RWPE1 (cell line): ENCODE data around the gene KPNA6.

ENCODE experiments used
- CTCF ChIA-PET: fragments of 350-600 bp; sonication (Branson Sonifier 250); formaldehyde crosslinking; extraction: SDS; loops from one replicate; lab custom pipeline; 2021; lab: Yijun Ruan, JAX
- POLR2A ChIA-PET: fragments of 400-600 bp; formaldehyde crosslinking; extraction: SDS; loops from one replicate; lab custom pipeline; 2020; ENCODE audit warnings: antibody characterized with exemption; ENCODE audit not compliant: low non-redundant PET; lab: Yijun Ruan, JAX
- DNase-seq: peaks from one replicate; pipeline ENCODE4 v3.0.0; 2012; ENCODE audit warnings: low spot score
- H3K27ac ChIP-seq: fragments of 450-650 bp; 2 replicates; pipeline ENCODE4 v1.5.1; 2017
- TF ChIP-seq, protein P1 (sequence below): fragments of 450-650 bp; conservative IDR thresholded peaks from 2 replicates; pipeline ENCODE4 v1.5.1; 2017; ENCODE audit warnings: low read depth, mild to moderate bottlenecking

KPNA6 gene

DNA sequence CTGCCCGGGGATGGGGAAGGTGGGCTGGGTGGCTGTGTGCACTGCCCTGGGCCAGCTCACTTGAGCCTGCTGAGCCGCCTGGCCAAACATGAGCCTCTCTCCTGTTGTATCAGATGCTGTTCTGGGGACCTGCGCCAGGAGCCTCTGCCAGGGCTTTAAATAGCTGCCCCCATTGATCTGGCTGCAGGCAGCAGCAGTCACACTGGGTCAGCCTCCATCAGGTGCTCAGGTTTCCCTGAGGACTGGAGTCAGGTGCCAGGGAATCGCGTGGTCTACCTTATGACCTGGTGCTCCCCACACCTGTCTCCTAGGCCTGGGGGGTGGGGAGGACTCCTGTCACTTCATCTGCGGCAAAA lies 91.8 kb downstream of the KPNA6 start:
- TF ChIP-seq, protein P1, sequence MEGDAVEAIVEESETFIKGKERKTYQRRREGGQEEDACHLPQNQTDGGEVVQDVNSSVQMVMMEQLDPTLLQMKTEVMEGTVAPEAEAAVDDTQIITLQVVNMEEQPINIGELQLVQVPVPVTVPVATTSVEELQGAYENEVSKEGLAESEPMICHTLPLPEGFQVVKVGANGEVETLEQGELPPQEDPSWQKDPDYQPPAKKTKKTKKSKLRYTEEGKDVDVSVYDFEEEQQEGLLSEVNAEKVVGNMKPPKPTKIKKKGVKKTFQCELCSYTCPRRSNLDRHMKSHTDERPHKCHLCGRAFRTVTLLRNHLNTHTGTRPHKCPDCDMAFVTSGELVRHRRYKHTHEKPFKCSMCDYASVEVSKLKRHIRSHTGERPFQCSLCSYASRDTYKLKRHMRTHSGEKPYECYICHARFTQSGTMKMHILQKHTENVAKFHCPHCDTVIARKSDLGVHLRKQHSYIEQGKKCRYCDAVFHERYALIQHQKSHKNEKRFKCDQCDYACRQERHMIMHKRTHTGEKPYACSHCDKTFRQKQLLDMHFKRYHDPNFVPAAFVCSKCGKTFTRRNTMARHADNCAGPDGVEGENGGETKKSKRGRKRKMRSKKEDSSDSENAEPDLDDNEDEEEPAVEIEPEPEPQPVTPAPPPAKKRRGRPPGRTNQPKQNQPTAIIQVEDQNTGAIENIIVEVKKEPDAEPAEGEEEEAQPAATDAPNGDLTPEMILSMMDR: no peak
- POLR2A ChIA-PET: no interaction called here
- CTCF ChIA-PET: interaction anchor here (0.7 kb wide), 1 partner anchor 417 kb away, joined by 4 read pairs; no protein-coding TSS in a partner anchor
- no peak for DNase-seq
- H3K27ac ChIP-seq: peak overlapping the region; percentile 71

DNA sequence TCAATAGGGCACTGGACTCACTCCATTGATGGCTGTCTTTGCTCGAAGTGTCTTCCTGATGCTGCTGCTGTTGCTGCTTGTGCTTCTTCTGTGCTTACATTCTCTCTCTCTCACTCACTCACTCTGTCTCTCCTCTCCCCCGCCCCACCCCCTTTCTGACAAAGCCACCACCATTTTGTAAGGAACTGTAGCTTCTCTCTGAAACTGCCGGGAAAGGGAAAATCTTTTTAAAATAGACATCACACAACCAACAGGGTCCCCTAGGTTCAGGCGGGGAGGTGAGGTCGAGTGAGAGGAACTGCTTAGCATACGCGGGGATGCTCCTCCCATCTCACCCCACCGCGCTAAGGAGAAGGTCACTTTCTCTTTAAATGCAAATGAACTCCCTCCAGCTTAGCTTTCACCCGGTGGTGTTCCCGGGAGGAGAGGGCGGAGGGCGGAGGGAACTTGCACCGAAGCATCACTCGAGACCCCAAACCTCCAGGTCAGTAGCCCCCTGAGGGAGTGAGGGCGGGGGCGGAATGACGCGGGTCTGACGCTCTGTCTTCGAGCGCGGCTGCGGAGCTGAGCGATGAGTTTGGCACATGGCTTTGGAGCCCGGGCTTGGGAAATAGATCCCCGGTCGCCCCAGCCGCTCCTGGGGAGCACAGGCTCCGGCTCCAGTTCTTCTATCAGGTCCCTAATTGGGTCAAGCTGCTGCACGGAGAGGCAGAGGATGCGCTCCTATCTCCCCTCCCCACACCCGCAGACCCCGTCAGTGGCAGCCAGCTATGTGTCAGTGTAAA lies 92.6 kb downstream of the KPNA6 start, which contains the start of gene CCDC28B:
Gene CCDC28B, plus strand, starts transcription at position 370 of the 785 bp plus-strand sequence. CDS start 1,341 bp downstream, outside the sequence.
- ChIA-PET CTCF (no interaction called here), POLR2A (interaction anchor here (0.6 to 0.7 kb wide), 2 partner anchors 10 to 15 kb away, joined by 3 to 5 read pairs; no protein-coding TSS in a partner anchor)
- TF ChIP-seq, protein P1: no peak
- peak within 1 kb of the TSS; percentile 71 for H3K27ac ChIP-seq
- DNase-seq: peak; percentile 54

DNA sequence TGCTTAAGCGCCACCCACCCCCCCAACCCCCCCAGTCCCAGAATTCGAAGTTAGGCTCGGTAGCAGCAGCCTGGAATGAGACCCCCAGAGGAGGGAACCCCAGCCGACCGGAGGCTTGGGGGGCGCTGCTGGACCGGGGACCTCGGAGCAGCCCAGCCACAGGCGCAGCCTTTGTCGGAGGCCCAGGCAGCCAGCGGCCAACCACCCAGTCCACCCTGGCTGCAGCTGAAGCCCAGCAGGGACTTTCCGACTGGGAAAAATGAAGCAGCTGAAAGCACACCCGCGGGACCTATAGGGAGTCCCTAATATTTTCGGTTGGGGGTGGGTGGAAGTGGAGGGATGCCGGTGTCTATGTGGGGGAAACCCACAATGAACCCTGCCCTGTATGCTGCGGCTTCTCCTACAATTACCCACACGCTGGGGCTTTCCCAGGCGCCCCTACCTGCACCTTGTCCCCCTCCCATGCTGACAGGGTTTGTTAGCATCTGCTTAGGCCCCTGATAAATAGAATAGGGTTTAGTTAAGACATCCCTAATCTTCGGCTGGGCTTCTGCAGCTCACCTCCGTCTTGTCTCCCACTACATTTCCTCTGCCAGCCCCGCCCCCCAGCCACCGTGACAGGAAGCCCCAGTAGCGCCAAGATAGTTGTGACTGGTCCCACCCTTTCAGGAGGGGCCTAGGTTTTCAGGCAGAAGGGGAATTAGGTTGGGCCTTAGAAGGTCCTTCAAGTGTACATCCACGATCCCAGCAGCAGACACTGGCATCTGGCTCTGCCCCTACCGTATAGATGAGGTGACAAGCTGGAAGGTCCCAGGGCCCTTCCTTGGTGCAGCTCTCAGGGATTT lies 93.4 kb downstream of the KPNA6 start:
- TF ChIP-seq, protein P1: no peak
- H3K27ac ChIP-seq: peak overlapping the region; percentile 71
- ChIA-PET CTCF (interaction anchor here (1.2 kb wide), 1 partner anchor 14 kb away, joined by 5 read pairs; no protein-coding TSS in a partner anchor), POLR2A (interaction anchor here (0.7 kb wide), 1 partner anchor 14 kb away, joined by 3 read pairs; no protein-coding TSS in a partner anchor)
- no peak for DNase-seq

DNA sequence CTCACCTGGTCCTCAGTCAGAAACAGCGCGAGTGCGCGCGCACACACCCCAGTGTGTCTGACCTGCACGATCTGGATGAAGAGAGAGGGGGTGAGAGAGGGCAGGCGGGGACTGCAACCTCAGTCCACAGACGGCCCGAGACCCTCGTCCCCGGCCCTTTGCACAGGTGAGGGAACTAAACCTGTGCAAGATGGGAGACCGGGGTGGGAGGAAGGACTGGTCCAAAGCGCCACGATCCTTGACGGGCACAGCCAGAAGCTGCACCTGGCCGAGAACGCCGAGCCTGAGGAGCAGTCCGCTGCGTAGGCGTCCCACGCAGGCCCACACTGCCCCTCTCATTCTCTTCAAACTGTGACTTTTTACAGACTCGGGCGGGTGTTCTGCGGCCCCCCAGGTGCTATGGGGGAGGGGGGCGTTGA lies 97.1 kb downstream of the KPNA6 start:
- POLR2A ChIA-PET: interaction anchor here (0.7 kb wide), 1 partner anchor 25 kb away, joined by 5 read pairs; the partner anchor contains the start of gene TXLNA
- TF ChIP-seq, protein P1: no peak
- no peak for DNase-seq
- CTCF ChIA-PET: interaction anchor here (2.2 kb wide), 1 partner anchor 11 kb away, joined by 11 read pairs; no protein-coding TSS in a partner anchor
- peak overlapping the region; percentile 65 for H3K27ac ChIP-seq

DNA sequence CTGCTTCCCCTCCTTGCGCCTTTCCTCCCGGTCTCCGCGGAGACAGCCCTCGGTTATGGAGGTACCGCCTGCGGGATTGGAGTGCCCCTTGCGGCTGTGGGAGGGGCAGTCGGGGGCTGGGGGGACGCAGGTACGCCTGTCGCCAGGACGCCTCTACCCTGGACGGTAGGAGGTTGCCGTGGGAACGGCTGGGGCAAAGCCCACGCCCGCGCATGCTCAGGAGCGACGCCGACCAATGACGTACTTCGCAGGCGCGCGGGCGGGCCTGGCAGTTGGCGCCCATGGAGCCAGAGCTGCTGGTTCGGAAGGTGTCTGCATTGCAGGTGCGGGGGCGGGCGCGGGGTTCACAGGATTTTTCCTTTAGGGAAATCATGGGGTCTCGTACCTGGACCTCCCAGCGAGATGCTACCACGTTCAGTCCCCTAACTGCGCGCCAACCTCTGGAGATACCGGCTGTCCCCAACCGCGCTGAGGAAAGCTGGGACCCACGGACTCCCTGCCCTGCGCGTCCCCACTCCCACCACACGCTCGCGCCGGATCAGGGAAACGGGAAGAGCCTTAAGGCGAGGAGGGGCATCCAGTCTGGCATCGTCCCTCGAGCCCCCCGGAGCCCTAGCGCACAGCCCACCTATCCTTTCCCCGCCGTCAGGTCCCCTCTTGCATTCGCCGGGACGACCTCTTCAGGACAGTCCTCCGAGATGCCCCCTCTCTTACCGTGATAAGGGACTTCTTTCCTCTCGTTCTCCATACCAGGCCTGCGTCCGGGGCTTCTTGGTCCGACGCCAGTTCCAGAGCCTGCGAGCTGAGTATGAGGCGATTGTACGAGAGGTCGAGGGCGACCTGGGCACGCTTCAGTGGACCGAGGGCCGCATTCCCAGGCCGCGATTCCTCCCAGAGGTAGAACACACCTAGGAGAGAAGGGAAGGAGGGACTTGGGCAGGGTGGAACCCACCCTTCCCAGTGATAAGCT lies 97.8 kb downstream of the KPNA6 start, which contains the start of gene IQCC:
Gene IQCC, plus strand, starts transcription at position 271 of the 970 bp plus-strand sequence. Its CDS starts 11 bp downstream, at position 282.
- ChIA-PET POLR2A (interaction anchor here (0.6 to 0.7 kb wide), 2 partner anchors 26 to 51 kb away, joined by 5 read pairs; partner anchors contain the start of gene TXLNA), CTCF (interaction anchor here (0.6 to 2.2 kb wide), 2 partner anchors 10 to 31 kb away, joined by 3 to 11 read pairs; no protein-coding TSS in a partner anchor)
- peak within 1 kb of the TSS; percentile 65 for H3K27ac ChIP-seq
- TF ChIP-seq, protein P1: no peak
- peak; percentile 85 for DNase-seq
